ENCODE measurements around the gene PCDHB13. TPM values are rescaled to one million over a fixed set of nuclear protein-coding genes. Genes with fewer than 3 reads are reported as not detected.
"Not testable (repeated sequence)": the region's sequence is repeated elsewhere in the genome, so short reads cannot be mapped to it uniquely, and the experiment has no call there.

Gene PCDHB13
- total RNA-seq (2014; rRNA removed; shearing (Covaris generic)) = 2.2 and 2.5 TPM in 2 replicates
- polyA plus RNA-seq (2014; cell fraction: nucleus; rRNA removed) = 1.3 and 1.6 TPM in 2 replicates

- peak; percentile 63 for DNase-seq (ENCODE audit: extremely low read depth, low read depth)
These were observed at the start of gene PCDHB13 for GRCh38 chr5:141213656-141214339. PCDHB13 (plus strand) TSS chr5:141213919; CDS start chr5:141214124, 205 bp downstream.

GRCh38 chr5:141172381-141173204 lies 41.1 kb upstream of the PCDHB13 start, which contains the start of gene PCDHB7:
PCDHB7 (plus strand) TSS chr5:141172644; CDS start chr5:141172836, 192 bp downstream.
- DNase-seq (ENCODE audit: extremely low read depth, low read depth) = peak; percentile 52

- not testable (repeated sequence) for DNase-seq (ENCODE audit: extremely low read depth, low read depth)
These were observed 39.2 kb upstream of the PCDHB13 start for GRCh38 chr5:141174291-141175104.

GRCh38 chr5:141175933-141176332 lies 37.8 kb upstream of the PCDHB13 start:
- no peak for DNase-seq (ENCODE audit: extremely low read depth, low read depth)

- peak; percentile 24 for DNase-seq (ENCODE audit: extremely low read depth, low read depth)
These were observed 36.0 kb upstream of the PCDHB13 start, which contains the start of gene PCDHB8 for GRCh38 chr5:141177577-141178191. PCDHB8 (plus strand) TSS chr5:141177790; CDS start chr5:141178035, 245 bp downstream.

- DNase-seq (ENCODE audit: extremely low read depth, low read depth) = not testable (repeated sequence)
These were observed 34.3 kb upstream of the PCDHB13 start for GRCh38 chr5:141179371-141179770.

- DNase-seq (ENCODE audit: extremely low read depth, low read depth) = not testable (repeated sequence)
These were observed 33.8 kb upstream of the PCDHB13 start for GRCh38 chr5:141179876-141180275.

- no peak for DNase-seq (ENCODE audit: extremely low read depth, low read depth)
These were observed 33.4 kb upstream of the PCDHB13 start for GRCh38 chr5:141180313-141180712.

GRCh38 chr5:141182248-141182647 lies 31.5 kb upstream of the PCDHB13 start, which contains the start of gene PCDHB16:
PCDHB16 (plus strand) TSS chr5:141182387; CDS start chr5:141182560, 173 bp downstream.
- DNase-seq (ENCODE audit: extremely low read depth, low read depth) = peak; percentile 60

GRCh38 chr5:141184117-141184855 lies 29.4 kb upstream of the PCDHB13 start:
- not testable (repeated sequence) for DNase-seq (ENCODE audit: extremely low read depth, low read depth)

GRCh38 chr5:141186897-141187512 lies 26.7 kb upstream of the PCDHB13 start, which contains the start of gene PCDHB9:
PCDHB9 (plus strand) TSS chr5:141187161; CDS start chr5:141187319, 158 bp downstream.
- peak; percentile 18 for DNase-seq (ENCODE audit: extremely low read depth, low read depth)

- DNase-seq (ENCODE audit: extremely low read depth, low read depth) = not testable (repeated sequence)
These were observed 25.0 kb upstream of the PCDHB13 start for GRCh38 chr5:141188682-141189081.

- DNase-seq (ENCODE audit: extremely low read depth, low read depth) = not testable (repeated sequence)
These were observed 24.6 kb upstream of the PCDHB13 start for GRCh38 chr5:141189131-141189530.

- peak; percentile 45 for DNase-seq (ENCODE audit: extremely low read depth, low read depth)
These were observed 21.5 kb upstream of the PCDHB13 start, which contains the start of gene PCDHB10 for GRCh38 chr5:141192110-141192725. PCDHB10 (plus strand) TSS chr5:141192353; CDS start chr5:141192553, 200 bp downstream.

- DNase-seq (ENCODE audit: extremely low read depth, low read depth) = not testable (repeated sequence)
These were observed 19.4 kb upstream of the PCDHB13 start for GRCh38 chr5:141194332-141194731.

GRCh38 chr5:141196363-141196762 lies 17.4 kb upstream of the PCDHB13 start:
- no peak for DNase-seq (ENCODE audit: extremely low read depth, low read depth)

- DNase-seq (ENCODE audit: extremely low read depth, low read depth) = peak; percentile 69
These were observed 14.1 kb upstream of the PCDHB13 start, which contains the start of gene PCDHB11 for GRCh38 chr5:141199359-141200235. PCDHB11 (plus strand) TSS chr5:141199627; CDS start chr5:141199775, 148 bp downstream.
